Muscle of back (tissue), 11 donors: ENCODE measurements around the gene DOHH. TPM values are rescaled to one million over a fixed set of nuclear protein-coding genes. Genes with fewer than 3 reads are reported as not detected.
"Not testable (repeated sequence)": the region's sequence is repeated elsewhere in the genome, so short reads cannot be mapped to it uniquely, and the experiment has no call there.

Source experiments
- DNase-seq, 3 donors: peaks; one replicate each; pipeline versions ENCODE4 v3.0.0 to v3.0.0-alpha.2; 2013
- polyA plus RNA-seq, 10 donors: library from polyadenylated mRNA; unstranded; fragments of 120-200 nt; gene quantifications; one replicate each; pipeline ENCODE4 v1.2.1, GENCODE V29; 2013; ENCODE audit not compliant: insufficient read length in 10 of 10

The DOHH gene
- polyA plus RNA-seq, 10 donors, result 3.8 to 10.0 (median 5.7) TPM

DNA sequence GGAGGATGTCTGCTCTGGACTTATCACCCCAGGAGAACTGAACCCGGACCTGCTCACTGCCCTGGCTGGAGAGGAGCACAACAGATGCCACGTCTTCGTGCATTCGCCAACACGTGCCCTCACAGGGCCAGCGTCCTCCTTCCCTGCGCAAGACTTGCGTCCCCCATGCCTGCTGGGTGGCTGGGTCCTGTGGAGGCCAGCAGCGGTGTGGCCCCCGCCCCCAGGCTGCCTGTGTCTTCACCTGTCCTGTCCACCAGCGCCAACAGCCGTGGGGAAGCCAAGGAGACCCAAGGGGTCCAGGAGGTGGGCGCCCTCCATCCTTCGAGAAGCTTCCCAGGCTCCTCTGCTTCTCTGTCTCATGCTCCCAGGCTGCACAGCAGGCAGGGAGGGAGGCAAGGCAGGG is 35.1 kb upstream of the DOHH start:
- no peak for DNase-seq

GRCh38 chr19:3535235-3535535 is 34.7 kb upstream of the DOHH start:
- no peak for DNase-seq

GRCh38 chr19:3534375-3535234 is 34.1 kb upstream of the DOHH start:
- DNase-seq, result no peak

DNA sequence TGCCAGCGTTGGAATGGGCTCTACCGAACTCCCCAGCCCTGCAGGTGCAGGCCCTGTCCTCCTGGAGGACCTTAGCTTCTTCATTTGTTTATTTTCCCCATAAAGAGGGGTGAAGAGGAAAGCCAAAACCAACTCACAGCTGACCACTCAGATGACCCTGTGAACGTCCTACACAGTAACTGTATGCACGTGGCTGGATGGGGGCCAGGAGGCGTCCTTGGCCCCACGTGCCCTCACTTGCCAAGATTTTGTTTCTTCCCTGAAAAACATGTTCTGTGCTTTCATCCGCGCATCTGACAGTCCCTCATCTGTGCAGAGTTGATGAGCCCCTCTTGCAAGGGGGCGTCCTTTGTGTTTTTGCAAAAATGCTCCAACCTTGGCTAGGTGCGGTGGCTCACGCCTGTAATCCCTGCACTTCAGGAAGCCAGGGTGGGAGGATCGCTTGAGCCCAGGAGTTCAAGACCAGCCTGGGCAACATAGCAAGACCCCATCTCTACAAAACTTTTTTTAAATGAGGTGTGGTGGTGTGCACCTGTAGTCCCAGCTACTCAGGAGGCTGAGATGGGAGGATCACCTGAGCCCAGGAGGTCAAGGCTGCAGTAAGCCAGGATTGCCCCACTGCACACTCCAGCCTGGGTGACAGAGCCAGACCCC is 33.2 kb upstream of the DOHH start:
- no peak for DNase-seq

DNA sequence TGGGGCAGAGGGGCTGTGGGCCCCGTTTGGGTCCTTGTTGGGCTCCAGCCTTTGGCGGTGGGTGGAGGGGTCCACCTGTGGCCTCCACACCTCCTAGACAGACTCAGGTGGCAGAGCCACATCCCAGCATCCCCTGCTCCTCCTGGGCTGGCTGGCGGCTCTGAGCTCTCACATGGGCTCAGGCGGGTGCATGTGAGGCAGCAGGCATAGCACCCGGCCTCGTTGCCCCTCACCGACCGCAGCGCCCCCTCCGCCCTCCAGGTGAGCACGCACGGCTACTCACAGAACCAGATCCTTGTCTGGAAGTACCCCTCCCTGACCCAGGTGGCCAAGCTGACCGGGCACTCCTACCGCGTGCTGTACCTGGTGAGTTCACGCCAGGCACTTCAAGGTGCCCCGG is 32.6 kb upstream of the DOHH start:
- no peak for DNase-seq

DNA sequence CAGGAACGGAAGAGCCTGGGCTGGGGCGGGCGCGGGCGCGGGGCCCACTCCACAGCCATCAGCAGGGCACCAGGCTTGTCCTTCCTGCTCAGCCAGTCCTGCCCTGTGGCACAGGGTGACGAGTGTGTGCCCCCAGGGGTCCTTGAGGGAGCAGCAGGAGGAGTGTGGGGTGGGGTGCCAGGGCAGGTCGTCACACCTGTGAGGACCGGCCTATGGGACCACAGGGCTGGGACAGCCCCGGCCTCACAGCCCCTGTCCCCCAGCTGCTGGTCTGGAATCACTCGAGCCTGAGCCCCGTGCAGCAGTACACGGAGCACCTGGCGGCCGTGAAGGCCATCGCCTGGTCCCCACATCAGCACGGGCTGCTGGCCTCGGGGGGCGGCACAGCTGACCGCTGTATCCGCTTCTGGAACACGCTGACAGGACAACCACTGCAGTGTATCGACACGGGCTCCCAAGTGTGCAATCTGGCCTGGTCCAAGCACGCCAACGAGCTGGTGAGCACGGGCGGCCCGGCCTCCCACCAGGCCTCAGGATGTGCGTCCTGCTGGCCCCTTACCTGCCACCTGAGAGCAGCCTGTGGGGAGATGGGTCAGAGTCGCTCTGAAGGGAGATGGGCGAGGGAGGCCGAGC is 31.8 kb upstream of the DOHH start:
- DNase-seq, result no peak

DNA sequence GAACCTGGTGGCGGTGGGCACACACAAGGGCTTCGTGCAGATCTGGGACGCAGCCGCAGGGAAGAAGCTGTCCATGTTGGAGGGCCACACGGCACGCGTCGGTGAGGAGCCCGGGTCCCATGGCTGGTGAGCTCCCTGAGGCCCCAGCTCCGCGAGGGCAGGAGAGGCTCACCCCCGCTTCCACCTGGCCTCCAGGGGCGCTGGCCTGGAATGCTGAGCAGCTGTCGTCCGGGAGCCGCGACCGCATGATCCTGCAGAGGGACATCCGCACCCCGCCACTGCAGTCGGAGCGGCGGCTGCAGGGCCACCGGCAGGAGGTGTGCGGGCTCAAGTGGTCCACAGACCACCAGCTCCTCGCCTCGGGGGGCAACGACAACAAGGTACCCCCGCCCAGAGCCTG is 31.2 kb upstream of the DOHH start:
- DNase-seq, result no peak

DNA sequence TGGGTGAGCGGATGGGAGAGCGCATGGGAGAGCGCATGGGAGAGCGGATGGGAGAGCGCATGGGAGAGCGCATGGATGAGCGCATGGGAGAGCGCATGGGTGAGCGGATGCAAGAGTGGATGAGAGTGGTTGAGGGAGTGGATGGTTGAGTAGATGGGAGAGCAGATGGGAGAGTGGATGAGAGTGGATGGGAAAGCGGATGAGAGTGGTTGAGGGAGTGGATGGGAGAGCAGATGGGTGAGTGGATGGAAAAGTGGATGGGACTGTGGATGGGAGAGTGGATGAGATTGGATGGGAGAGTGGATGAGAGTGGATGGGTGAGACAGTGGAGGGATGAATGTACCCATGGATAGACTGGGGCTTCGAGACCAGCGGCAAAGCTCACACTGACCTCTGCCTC is 29.9 kb upstream of the DOHH start:
- no peak for DNase-seq

- DNase-seq, result not testable (repeated sequence)
These were observed 28.8 kb upstream of the DOHH start for GRCh38 chr19:3529299-3529698.

- no peak for DNase-seq
These were observed 28.2 kb upstream of the DOHH start for GRCh38 chr19:3528539-3529211.

- no peak for DNase-seq
These were observed 27.6 kb upstream of the DOHH start for GRCh38 chr19:3528080-3528479.

DNA sequence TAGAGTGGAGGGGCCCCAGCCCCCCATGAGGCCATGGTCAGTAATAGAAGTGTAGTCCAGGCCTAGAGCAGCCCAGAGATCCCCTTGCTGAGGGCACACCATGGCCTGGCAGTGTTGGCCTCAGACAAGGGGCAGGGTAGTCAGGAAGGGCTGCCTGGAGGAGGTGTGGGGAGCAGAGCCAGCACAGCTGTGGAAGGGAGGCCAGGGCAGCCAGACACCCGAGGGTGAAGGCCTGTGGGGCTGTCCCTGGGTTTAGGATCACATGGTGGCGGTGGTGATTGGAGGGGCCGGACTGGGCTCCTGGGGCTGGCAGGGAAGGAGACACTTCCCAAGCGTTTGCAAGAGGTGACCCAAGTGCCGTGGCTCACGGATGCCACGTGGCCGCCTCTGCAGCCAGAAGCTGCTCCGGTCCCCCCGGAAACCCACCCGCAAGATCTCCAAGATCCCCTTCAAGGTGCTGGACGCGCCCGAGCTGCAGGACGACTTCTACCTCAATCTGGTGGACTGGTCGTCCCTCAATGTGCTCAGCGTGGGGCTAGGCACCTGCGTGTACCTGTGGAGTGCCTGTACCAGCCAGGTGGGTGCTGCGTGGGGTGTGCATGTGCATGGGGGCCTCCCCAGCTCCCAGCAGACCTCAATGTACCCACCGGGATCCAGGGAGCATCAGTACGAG is 26.9 kb upstream of the DOHH start:
- DNase-seq, result no peak

DNA sequence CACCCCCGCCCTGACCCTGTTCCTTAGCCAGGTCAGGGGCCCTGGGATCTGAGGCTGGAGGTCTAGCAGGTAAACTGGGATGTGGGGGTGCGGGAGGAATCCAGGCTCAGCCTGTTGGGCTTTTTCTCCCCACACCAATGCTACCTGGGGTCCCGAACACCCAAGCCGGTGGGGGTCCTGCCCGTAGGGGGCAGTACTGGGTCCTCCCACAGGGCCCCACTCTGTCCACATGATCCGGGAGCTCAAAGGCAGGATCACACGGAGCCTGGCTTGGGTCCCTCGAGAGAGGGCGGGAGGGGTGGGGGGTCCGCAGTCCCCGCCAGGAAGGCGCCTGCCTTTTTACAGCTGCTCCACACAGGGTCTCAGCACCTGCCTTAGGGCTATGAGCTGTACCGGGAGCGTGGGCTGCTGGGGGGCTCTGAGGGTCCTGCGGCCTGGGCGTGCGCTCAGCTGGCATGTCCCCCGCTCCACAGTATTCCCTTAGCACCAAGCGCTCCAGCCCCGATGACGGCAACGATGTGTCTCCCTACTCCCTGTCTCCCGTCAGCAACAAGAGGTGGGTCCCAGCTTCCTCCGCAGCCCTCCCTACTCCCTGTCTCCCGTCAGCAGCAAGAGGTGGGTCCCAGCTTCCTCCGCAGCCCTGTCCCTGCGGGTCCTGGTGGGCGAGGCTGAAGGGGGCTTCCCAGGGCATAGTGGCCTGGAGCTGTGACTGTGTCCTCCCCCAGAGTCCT is 26.2 kb upstream of the DOHH start:
- DNase-seq, result no peak

DNA sequence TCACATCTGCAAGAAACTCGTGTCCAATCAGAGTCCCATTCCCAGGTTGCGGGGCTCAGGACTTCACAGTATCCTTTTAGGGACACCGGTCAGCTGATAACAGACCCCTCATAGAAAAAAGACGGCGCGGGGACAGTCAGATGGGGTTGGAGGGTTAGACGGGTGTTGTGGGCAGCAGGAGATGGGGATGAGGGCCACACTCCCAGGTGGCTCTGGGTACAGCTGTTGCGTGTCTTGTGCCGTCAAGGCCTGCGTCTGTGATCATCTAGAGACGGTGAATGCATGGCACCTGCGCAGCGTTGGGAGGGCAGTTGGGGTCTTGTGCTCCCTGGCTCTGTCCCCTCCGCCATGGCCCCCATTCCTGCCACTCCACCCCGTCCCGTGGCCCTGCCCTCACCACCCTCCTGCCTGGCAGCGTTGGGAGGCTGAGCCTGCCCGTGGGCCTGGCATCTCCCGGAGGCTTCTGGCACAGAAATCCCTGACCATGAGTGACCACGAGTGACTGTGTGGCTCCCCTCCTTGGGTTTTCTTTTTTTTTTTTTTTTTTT is 24.5 kb upstream of the DOHH start:
- no peak for DNase-seq

DNA sequence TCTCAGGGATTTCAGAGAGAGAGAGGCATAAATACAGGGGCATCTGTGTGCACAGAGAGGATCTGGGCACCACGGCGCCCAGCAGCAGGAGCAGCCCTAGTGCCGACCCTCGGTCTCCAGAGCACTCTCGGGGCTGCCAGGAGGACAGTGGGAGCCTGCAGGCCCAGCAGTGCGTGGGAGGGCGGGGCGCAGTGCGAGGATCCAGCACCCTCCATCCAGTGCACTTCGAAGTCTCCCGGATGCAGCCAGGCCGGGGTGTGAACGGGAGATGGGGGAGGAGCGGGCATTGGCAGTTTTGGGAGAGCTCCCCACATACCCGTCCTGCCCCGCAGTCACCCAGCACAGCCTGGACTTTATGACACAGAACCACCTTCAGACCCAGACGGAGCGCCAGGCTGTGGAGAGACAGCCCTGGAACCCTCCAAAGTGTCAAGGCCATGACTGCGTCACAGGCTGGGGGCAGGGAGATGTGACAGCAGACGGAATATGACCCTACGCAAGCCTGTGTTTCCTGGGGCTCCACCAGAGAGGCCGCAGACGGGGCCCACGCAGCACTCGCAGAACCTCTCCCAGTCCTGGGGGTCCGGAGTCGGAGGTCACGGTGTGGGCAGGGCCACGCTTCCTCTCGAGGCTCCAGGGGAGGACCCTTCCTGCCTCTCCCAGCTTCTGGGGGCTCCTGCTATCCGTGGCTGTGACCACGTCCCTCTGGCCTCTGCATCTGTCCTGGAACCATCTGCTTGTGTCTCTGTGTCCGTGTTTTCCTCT is 23.8 kb upstream of the DOHH start:
- no peak for DNase-seq

DNA sequence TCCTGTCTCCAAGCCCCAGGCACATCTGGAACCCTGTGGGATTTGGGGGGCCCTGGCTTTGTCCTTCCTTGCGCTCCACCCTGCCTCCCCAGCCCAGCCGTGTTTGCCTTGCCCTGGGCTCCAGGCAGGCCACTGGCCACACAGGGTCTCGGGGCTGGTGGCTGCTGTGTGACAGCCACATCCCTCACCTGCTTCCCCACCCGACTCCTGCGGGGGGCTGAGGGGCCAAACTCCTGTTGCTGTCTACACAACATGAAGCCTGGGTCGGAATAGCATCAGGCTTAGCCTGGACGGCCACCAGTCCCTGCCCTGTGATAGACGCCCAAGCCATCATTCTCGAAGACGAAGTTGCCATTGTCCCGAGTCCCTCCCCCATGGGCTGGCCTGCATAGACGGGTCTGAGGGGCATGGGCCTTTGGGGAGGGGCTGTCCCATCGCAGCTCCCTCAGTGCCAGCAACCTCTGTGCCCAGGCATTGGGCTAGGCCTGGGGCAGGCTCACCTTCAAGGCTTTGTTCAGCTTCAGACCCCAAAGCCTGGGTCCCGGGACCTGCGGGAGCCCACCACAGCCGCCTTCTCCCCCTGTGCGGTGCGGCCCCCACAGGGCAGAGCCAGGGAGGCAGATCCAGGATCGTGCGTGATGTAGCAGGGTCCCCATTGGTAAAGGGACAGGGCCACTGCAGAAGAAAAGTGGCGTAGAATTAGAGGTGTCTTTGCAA is 23.0 kb upstream of the DOHH start:
- no peak for DNase-seq

- no peak for DNase-seq
These were observed 22.2 kb upstream of the DOHH start for GRCh38 chr19:3522421-3523360.

GRCh38 chr19:3521104-3521445 is 20.6 kb upstream of the DOHH start:
- DNase-seq, result no peak
